ENCODE measurements around the gene GUK1. TPM values are rescaled to one million over a fixed set of nuclear protein-coding genes. Genes with fewer than 3 reads are reported as not detected.

The GUK1 gene
- total and polyA plus RNA-seq, 2 of the 4 experiments (the other 2 are of a cell fraction): 465 to 548 TPM

DNA sequence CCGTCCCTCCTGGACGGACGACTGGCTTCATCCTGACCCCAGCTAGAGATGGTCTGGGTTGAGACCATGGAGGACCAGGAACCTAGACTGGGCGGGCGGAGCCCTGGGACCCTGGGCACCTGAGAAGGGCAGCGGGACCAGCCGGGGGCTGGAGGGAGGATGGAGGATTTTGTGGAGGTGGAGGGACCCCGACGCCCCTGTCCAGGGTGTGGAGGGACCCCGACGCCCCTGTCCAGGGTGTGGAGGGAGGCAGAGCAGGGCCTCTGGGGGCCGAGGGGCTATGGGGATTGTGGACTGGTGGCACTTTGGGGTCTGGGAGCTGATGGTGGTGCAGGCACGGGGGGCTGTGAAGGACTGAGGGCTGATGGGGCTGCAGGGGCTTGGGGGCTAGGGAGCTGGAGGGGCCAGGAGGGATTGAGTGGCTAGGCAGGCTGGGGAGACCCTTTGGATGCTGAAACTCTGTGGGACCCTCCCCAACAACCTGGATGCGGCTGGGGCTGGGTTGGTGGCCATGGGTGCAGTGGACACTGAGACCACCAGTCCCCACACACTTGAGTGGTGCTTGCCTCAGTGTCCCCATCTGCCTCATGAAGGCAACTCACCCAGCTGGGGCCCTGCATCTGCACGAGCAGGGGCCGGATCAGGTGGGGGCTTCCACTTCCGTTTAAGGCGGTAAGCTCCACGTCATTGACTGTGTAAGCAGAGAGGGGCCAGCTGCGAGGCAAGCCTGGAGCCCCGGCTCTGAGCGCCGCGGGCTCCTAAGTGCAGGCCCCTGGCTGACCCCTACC, 17.1 kb downstream of the GUK1 start:
- Histone ChIP-seq H3K18ac (ENCODE audit: low read depth, low read length) (no peak overlapping the region), H2BK5ac (ENCODE audit: low read depth, low read length, poor library complexity, severe bottlenecking) (no peak overlapping the region), H3K4me3 (ENCODE audit: insufficient read depth, low read depth, low read length) (no peak overlapping the region), H2AK9ac (replicated peaks; ENCODE audit: low read depth, low read length, poor library complexity) (peak overlapping the region; percentile 72), H3K27ac (ENCODE audit: insufficient read depth, low read length) (no peak overlapping the region), H3K56ac (ENCODE audit: extremely low read depth, insufficient read depth, low read length) (no peak overlapping the region), H2BK20ac (ENCODE audit: low read depth, low read length) (no peak overlapping the region), H3K4me1 (ENCODE audit: control insufficient read depth, insufficient read depth, low read length) (no peaks in the 10 kb centered on the region), H3K79me1 (ENCODE audit: low read depth in 1 of 2, low read length in 2 of 2) (peaks cover 5 to 12% of the 10 kb centered on the region in 2 experiments; a peak in 2 of 4 replicates), H3K9me3 (ENCODE audit: control insufficient read depth, insufficient read depth, low read length) (no peaks in the 10 kb centered on the region), H3K23ac (ENCODE audit: low read depth, low read length) (no peak overlapping the region), H4K91ac (ENCODE audit: insufficient read depth, low read depth, low read length) (no peak overlapping the region), H4K5ac (ENCODE audit: low read depth, low read length) (no peak overlapping the region), H3K27me3 (ENCODE audit: control insufficient read depth, insufficient read depth, low read length) (no peaks in the 10 kb centered on the region), H4K20me1 (ENCODE audit: insufficient read depth, low read length) (no peaks in the 10 kb centered on the region; the same call in 1 of the 2 replicates), H3K4me2 (ENCODE audit: low read depth, low read length) (no peak overlapping the region), H3K9ac (ENCODE audit: low read depth, low read length) (no peak overlapping the region), H2BK120ac (ENCODE audit: low read depth, low read length) (no peak overlapping the region), H3K14ac (replicated peaks; ENCODE audit: low read depth, low read length) (no peak overlapping the region), H4K8ac (ENCODE audit: low read depth in 2 of 2, low read length in 2 of 2) (no peak overlapping the region), H3K9me1 (ENCODE audit: insufficient read depth, low read length) (peaks cover 13% of the 10 kb centered on the region; the same call in 1 of the 2 replicates), H2AFZ (replicated peaks; ENCODE audit: low read length, poor library complexity) (no peak overlapping the region), H2AK5ac (ENCODE audit: low read depth, low read length) (no peak overlapping the region), H3K36me3 (ENCODE audit: control insufficient read depth, insufficient read depth, low read length) (no peaks in the 10 kb centered on the region), H3K4ac (ENCODE audit: low read depth, low read length) (no peak overlapping the region), H2BK15ac (ENCODE audit: low read depth, low read length) (no peak overlapping the region)
- TF ChIP-seq, protein P1, sequence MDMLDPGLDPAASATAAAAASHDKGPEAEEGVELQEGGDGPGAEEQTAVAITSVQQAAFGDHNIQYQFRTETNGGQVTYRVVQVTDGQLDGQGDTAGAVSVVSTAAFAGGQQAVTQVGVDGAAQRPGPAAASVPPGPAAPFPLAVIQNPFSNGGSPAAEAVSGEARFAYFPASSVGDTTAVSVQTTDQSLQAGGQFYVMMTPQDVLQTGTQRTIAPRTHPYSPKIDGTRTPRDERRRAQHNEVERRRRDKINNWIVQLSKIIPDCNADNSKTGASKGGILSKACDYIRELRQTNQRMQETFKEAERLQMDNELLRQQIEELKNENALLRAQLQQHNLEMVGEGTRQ (IDR thresholded peaks at IDR 0.05; ENCODE audit: low read depth, low read length): no peak
- TF ChIP-seq, protein P2, sequence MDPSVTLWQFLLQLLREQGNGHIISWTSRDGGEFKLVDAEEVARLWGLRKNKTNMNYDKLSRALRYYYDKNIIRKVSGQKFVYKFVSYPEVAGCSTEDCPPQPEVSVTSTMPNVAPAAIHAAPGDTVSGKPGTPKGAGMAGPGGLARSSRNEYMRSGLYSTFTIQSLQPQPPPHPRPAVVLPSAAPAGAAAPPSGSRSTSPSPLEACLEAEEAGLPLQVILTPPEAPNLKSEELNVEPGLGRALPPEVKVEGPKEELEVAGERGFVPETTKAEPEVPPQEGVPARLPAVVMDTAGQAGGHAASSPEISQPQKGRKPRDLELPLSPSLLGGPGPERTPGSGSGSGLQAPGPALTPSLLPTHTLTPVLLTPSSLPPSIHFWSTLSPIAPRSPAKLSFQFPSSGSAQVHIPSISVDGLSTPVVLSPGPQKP (IDR thresholded peaks at IDR 0.05; ENCODE audit: borderline replicate concordance, low read depth, low read length): no peak
- TF ChIP-seq MAZ (IDR thresholded peaks at IDR 0.05; ENCODE audit: borderline replicate concordance, low read depth, low read length) (no peak), RCOR1 (IDR thresholded peaks at IDR 0.05; ENCODE audit: insufficient replicate concordance, low read length) (no peak), POLR2A (IDR thresholded peaks at IDR 0.05; ENCODE audit: low read depth, low read length) (no peak), MXI1 (IDR thresholded peaks at IDR 0.05; ENCODE audit: borderline replicate concordance, low read depth, low read length) (no peak), CHD1 (IDR thresholded peaks at IDR 0.05; ENCODE audit: low read depth, low read length) (no peak), CTCF (conservative IDR thresholded peaks at IDR 0.05; ENCODE audit: low read depth, low read length) (no peak), MAFK (IDR thresholded peaks at IDR 0.05; ENCODE audit: low read depth, low read length) (no peak), NFE2L2 (IDR thresholded peaks at IDR 0.05; ENCODE audit: low read depth, low read length) (no peak), BHLHE40 (IDR thresholded peaks at IDR 0.05; ENCODE audit: low read depth, low read length) (no peak)
- DNase-seq (no peak), ATAC-seq (ENCODE audit: low read depth) (no peak)
- in situ Hi-C loops (cut with MboI; ENCODE audit: low sequenced_read_pairs) (no loop called here), dilution Hi-C loops (cut with HindIII; ENCODE audit: low sequenced_read_pairs, unreplicated experiment) (no loop called here), intact Hi-C loops (cut with micrococcal nuclease) (no loop called here)
- CTCF ChIA-PET: no interaction called here
- BruUV-seq (replicated peaks): no TSS peak
- 71% methylated on average over 8 of the region's 24 CpGs; no CpG with 5 or more reads in 1 of the 2 experiments for WGBS, 2 experiments (ENCODE audit: extremely low coverage in 2 of 2, insufficient read length in 1 of 2)
- POLR2A ChIA-PET (ENCODE audit: unreplicated experiment): no interaction called here
